SU-DHL-6 (cell line): ENCODE results near the gene ZNF205.

ENCODE experiments used
- EZH2phosphoT487 ChIP-seq: fragments of 200-600 bp; sonication (generic), shearing (Covaris generic); conservative IDR thresholded peaks from 2 replicates; pipeline ENCODE4 v1.6.1; 2018; ENCODE audit warnings: mild to moderate bottlenecking, antibody characterized with exemption, low read length, moderate library complexity, mixed read lengths
- TF ChIP-seq, protein P1 (sequence below): fragments of 200-600 bp; sonication (generic); IDR thresholded peaks from one replicate; pipeline ENCODE4 v1.5.1; 2017; ENCODE audit warnings: antibody characterized with exemption, mild to moderate bottlenecking, low read length, moderate library complexity; ENCODE audit not compliant: insufficient read depth, poor library complexity, severe bottlenecking

DNA sequence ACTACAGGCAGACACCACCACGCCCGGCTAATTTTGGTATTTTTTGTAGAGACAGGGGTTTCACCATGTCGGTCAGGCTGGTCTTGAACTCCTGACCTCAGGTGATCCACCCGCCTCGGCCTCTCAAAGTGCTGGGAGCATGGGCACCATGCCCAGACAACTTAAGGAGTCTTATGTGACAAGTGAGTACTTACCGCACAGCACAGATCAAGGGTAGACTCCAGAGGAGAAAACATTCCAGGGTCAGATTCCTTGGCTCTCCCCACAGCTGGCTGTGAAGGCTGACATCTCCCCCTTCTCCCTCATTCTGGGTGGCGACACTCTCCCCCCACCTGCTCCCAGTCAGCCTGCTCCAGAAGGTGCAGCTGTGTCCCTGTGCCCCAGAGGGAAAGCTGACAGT, 23.9 kb upstream of the ZNF205 start:
- TF ChIP-seq, protein P1, sequence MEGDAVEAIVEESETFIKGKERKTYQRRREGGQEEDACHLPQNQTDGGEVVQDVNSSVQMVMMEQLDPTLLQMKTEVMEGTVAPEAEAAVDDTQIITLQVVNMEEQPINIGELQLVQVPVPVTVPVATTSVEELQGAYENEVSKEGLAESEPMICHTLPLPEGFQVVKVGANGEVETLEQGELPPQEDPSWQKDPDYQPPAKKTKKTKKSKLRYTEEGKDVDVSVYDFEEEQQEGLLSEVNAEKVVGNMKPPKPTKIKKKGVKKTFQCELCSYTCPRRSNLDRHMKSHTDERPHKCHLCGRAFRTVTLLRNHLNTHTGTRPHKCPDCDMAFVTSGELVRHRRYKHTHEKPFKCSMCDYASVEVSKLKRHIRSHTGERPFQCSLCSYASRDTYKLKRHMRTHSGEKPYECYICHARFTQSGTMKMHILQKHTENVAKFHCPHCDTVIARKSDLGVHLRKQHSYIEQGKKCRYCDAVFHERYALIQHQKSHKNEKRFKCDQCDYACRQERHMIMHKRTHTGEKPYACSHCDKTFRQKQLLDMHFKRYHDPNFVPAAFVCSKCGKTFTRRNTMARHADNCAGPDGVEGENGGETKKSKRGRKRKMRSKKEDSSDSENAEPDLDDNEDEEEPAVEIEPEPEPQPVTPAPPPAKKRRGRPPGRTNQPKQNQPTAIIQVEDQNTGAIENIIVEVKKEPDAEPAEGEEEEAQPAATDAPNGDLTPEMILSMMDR, result no peak
- no peak for TF ChIP-seq EZH2phosphoT487
